OCI-LY1 (cell line): ENCODE data around the gene AGBL3.

Source experiments
- H2AFZ ChIP-seq: fragments of 200-600 bp; sonication (generic), shearing (Covaris generic); 2 replicates; pipeline ENCODE4 v1.6.0; 2014; ENCODE audit warnings: antibody characterized with exemption, mild to moderate bottlenecking, low read length
- H3F3A ChIP-seq: fragments of 200-600 bp; sonication (generic), shearing (Covaris generic); 2 replicates; pipeline ENCODE4 v1.6.0; 2014; ENCODE audit warnings: mild to moderate bottlenecking, antibody characterized with exemption, low read length, moderate library complexity; ENCODE audit not compliant: insufficient read depth
- H3K27ac ChIP-seq: fragments of 200-600 bp; sonication (generic); 2 replicates; pipeline ENCODE4 v1.5.1; 2014; ENCODE audit warnings: low read length, mixed run types, mild to moderate bottlenecking, low read depth; ENCODE audit not compliant: poor library complexity, severe bottlenecking
- H3K27me3 ChIP-seq: fragments of 200-600 bp; sonication (generic); 2 replicates; pipeline ENCODE4 v1.6.0; 2014; ENCODE audit warnings: antibody characterized with exemption, mild to moderate bottlenecking, low read length, moderate library complexity; ENCODE audit not compliant: insufficient read depth
- H3K36me3 ChIP-seq: fragments of 200-600 bp; sonication (generic); 2 replicates; pipeline ENCODE4 v1.6.1; 2014; ENCODE audit warnings: mild to moderate bottlenecking, antibody characterized with exemption, low read length, moderate library complexity, mixed read lengths; ENCODE audit not compliant: insufficient read depth
- H3K4me1 ChIP-seq: fragments of 200-600 bp; sonication (generic); 2 replicates; pipeline ENCODE4 v1.5.1; 2014; ENCODE audit warnings: mild to moderate bottlenecking, low read length, moderate library complexity; ENCODE audit not compliant: insufficient read depth, severe bottlenecking
- H3K4me2 ChIP-seq: fragments of 200-600 bp; sonication (generic), shearing (Covaris generic); 2 replicates; pipeline ENCODE4 v1.6.1; 2014; ENCODE audit warnings: low read length
- H3K4me3 ChIP-seq: fragments of 200-600 bp; sonication (generic); 2 replicates; pipeline ENCODE4 v1.5.1; 2014; ENCODE audit warnings: low read length, low read depth, mild to moderate bottlenecking, mixed read lengths; ENCODE audit not compliant: poor library complexity, severe bottlenecking
- H3K79me2 ChIP-seq: fragments of 200-600 bp; shearing (Covaris generic); 2 replicates; pipeline ENCODE4 v1.6.1; 2016; ENCODE audit warnings: mixed run types, low read length, mixed read lengths; ENCODE audit not compliant: insufficient read depth
- H3K9ac ChIP-seq: fragments of 200-600 bp; sonication (generic), shearing (Covaris generic); 2 replicates; pipeline ENCODE4 v1.6.1; 2014; ENCODE audit warnings: mild to moderate bottlenecking, low read length, mixed read lengths
- H3K9me2 ChIP-seq: fragments of 200-600 bp; sonication (generic), shearing (Covaris generic); 2 replicates; pipeline ENCODE4 v1.6.1; 2014; ENCODE audit warnings: low read depth, mild to moderate bottlenecking, low read length, mixed read lengths
- H3K9me3 ChIP-seq: fragments of 200-600 bp; shearing (Covaris generic); 2 replicates; pipeline ENCODE4 v1.6.1; 2014; ENCODE audit warnings: low read length, mixed read lengths
- H4K20me1 ChIP-seq: fragments of 200-600 bp; sonication (generic), shearing (Covaris generic); 2 replicates; pipeline ENCODE4 v1.6.0; 2016; ENCODE audit warnings: mild to moderate bottlenecking, low read length; ENCODE audit not compliant: insufficient read depth
- CTCF ChIP-seq: fragments of 200-600 bp; sonication (generic), shearing (Covaris generic); IDR thresholded peaks from 2 replicates; pipeline ENCODE4 v1.5.1; 2017; ENCODE audit warnings: mild to moderate bottlenecking, antibody characterized with exemption, low read length, moderate library complexity, mixed read lengths
- EZH2 ChIP-seq: fragments of 200-600 bp; sonication (generic), shearing (Covaris generic); IDR thresholded peaks from 2 replicates; pipeline ENCODE4 v1.8.0; 2017; ENCODE audit warnings: borderline replicate concordance, mixed run types, mild to moderate bottlenecking, antibody characterized with exemption, low read length, moderate library complexity, mixed read lengths

AGBL3 gene

GRCh38 chr7:134945691-134946090, 40.6 kb upstream of the AGBL3 start:
- Histone ChIP-seq H2AFZ (no peak overlapping the region), H3K27ac (no peak overlapping the region), H3K9me3 (no peaks in the 10 kb centered on the region), H3K4me1 (no peaks in the 10 kb centered on the region), H3K9me2 (no peaks in the 10 kb centered on the region), H4K20me1 (no peaks in the 10 kb centered on the region), H3F3A (no peaks in the 10 kb centered on the region), H3K27me3 (no peaks in the 10 kb centered on the region), H3K4me2 (no peak overlapping the region), H3K36me3 (no peaks in the 10 kb centered on the region), H3K4me3 (no peak overlapping the region), H3K9ac (no peak overlapping the region), H3K79me2 (no peaks in the 10 kb centered on the region)
- no peak for TF ChIP-seq EZH2
- TF ChIP-seq CTCF = no peak

- no peak overlapping the region for H3K4me3 ChIP-seq
- TF ChIP-seq CTCF (no peak), EZH2 (no peak)
- no peaks in the 10 kb centered on the region for H3K79me2 ChIP-seq
- H3F3A ChIP-seq = no peaks in the 10 kb centered on the region
- no peaks in the 10 kb centered on the region for H3K4me1 ChIP-seq
- no peaks in the 10 kb centered on the region for H3K9me2 ChIP-seq
- H3K4me2 ChIP-seq = no peak overlapping the region
- H4K20me1 ChIP-seq = no peaks in the 10 kb centered on the region
- no peaks in the 10 kb centered on the region for H3K9me3 ChIP-seq
- no peak overlapping the region for H2AFZ ChIP-seq
- H3K27ac ChIP-seq = no peak overlapping the region
- no peaks in the 10 kb centered on the region for H3K27me3 ChIP-seq
- no peak overlapping the region for H3K9ac ChIP-seq
- H3K36me3 ChIP-seq = no peaks in the 10 kb centered on the region
These were observed 40.0 kb upstream of the AGBL3 start for GRCh38 chr7:134946260-134946659.

- H3K27me3 ChIP-seq = no peaks in the 10 kb centered on the region
- H4K20me1 ChIP-seq = no peaks in the 10 kb centered on the region
- H3F3A ChIP-seq = no peaks in the 10 kb centered on the region
- H3K9me3 ChIP-seq = no peaks in the 10 kb centered on the region
- no peak overlapping the region for H3K4me3 ChIP-seq
- no peaks in the 10 kb centered on the region for H3K79me2 ChIP-seq
- no peaks in the 10 kb centered on the region for H3K36me3 ChIP-seq
- H3K27ac ChIP-seq = no peak overlapping the region
- TF ChIP-seq CTCF (no peak), EZH2 (no peak)
- H3K9me2 ChIP-seq = no peaks in the 10 kb centered on the region
- H2AFZ ChIP-seq = no peak overlapping the region
- no peak overlapping the region for H3K9ac ChIP-seq
- H3K4me2 ChIP-seq = no peak overlapping the region
- H3K4me1 ChIP-seq = no peaks in the 10 kb centered on the region
These were observed 39.0 kb upstream of the AGBL3 start for GRCh38 chr7:134947329-134947728.
